NCI-H345 treated with DMSO at 0.1 percent for 48 hours (cell line): ENCODE results near the gene DSG2.
A peak's percentile ranks its signal among the peaks of the same experiment; 100 is the strongest.

Source experiments
- DNase-seq: peaks from one replicate; lab custom pipeline; 2025; ENCODE audit not compliant: unreplicated experiment; lab: John Stamatoyannopoulos, UW

DSG2 gene

GRCh38 chr18:31551883-31552282 lies 53.9 kb downstream of the DSG2 start:
- DNase-seq, result no peak

GRCh38 chr18:31553800-31554199 lies 55.8 kb downstream of the DSG2 start:
- no peak for DNase-seq

- no peak for DNase-seq
Measured at GRCh38 chr18:31554776-31555175, 56.8 kb downstream of the DSG2 start.

- peak; percentile 41 for DNase-seq
Measured at GRCh38 chr18:31555971-31556747, 58.2 kb downstream of the DSG2 start.

- no peak for DNase-seq
Measured at GRCh38 chr18:31557446-31557845, 59.5 kb downstream of the DSG2 start.

GRCh38 chr18:31558567-31558966 lies 60.6 kb downstream of the DSG2 start:
- DNase-seq, result no peak

GRCh38 chr18:31562726-31563125 lies 64.7 kb downstream of the DSG2 start:
- DNase-seq, result no peak

- no peak for DNase-seq
Measured at GRCh38 chr18:31563778-31564177, 65.8 kb downstream of the DSG2 start.

GRCh38 chr18:31565345-31565744 lies 67.4 kb downstream of the DSG2 start:
- no peak for DNase-seq

- no peak for DNase-seq
Measured at GRCh38 chr18:31565782-31566512, 68.0 kb downstream of the DSG2 start.

- no peak for DNase-seq
Measured at GRCh38 chr18:31566576-31567306, 68.8 kb downstream of the DSG2 start.

- DNase-seq, result no peak
Measured at GRCh38 chr18:31572368-31572767, 74.4 kb downstream of the DSG2 start.

- no peak for DNase-seq
Measured at GRCh38 chr18:31573051-31573450, 75.1 kb downstream of the DSG2 start.

GRCh38 chr18:31574359-31574758 lies 76.4 kb downstream of the DSG2 start:
- no peak for DNase-seq

- DNase-seq, result no peak
Measured at GRCh38 chr18:31575515-31576257, 77.7 kb downstream of the DSG2 start.

GRCh38 chr18:31576670-31577069 lies 78.7 kb downstream of the DSG2 start:
- DNase-seq, result no peak

GRCh38 chr18:31577195-31577594 lies 79.2 kb downstream of the DSG2 start:
- DNase-seq, result no peak

- no peak for DNase-seq
Measured at GRCh38 chr18:31578126-31578525, 80.1 kb downstream of the DSG2 start.

- DNase-seq, result no peak
Measured at GRCh38 chr18:31579375-31579774, 81.4 kb downstream of the DSG2 start.

- DNase-seq, result no peak
Measured at GRCh38 chr18:31581498-31582197, 83.7 kb downstream of the DSG2 start.
